ENCODE results near the gene ARHGEF1. TPM values are rescaled to one million over a fixed set of nuclear protein-coding genes. Genes with fewer than 3 reads are reported as not detected.

Gene ARHGEF1
- total and polyA plus RNA-seq, 2 donors (not counting 1 experiment from before 2014, with no cell fraction given) = 646 to 886 TPM

GRCh38 chr19:41861116-41861768 is 21.7 kb upstream of the ARHGEF1 start:
- POLR2A ChIA-PET = interaction anchor here (1.2 to 2.8 kb wide), 5 partner anchors 10 to 97 kb away, joined by 6 to 57 read pairs (median 13); partner anchors contain the start of genes ARHGEF1, CD79A and RABAC1
- Mint-ChIP-seq H3K9me3 (ENCODE audit: insufficient read depth) (no peaks in the 10 kb centered on the region), H3K4me3 (peak overlapping the region; percentile 92), H3K27ac (peak overlapping the region; percentile 91), H3K4me1 (peaks cover 52% of the 10 kb centered on the region), H3K27me3 (no peaks in the 10 kb centered on the region)
- Histone ChIP-seq H2AFZ (ENCODE audit: insufficient read depth, low read depth, low read length, poor library complexity, severe bottlenecking) (peak overlapping the region; percentile 81), H3K27me3 (replicated peaks in 1 of 4; ENCODE audit: control extremely low read depth in 1 of 4, control insufficient read depth in 3 of 4, insufficient read depth in 4 of 4, low read length in 3 of 4) (no peaks in the 10 kb centered on the region), H3K27ac (ENCODE audit: low read length in 2 of 2) (peak overlapping the region; percentile 58 to 94), H4K20me1 (ENCODE audit: control insufficient read depth, insufficient read depth, low read length, poor library complexity, severe bottlenecking) (peaks cover 56% of the 10 kb centered on the region), H3K4me1 (ENCODE audit: control insufficient read depth in 2 of 2, insufficient read depth in 2 of 2, low read length in 2 of 2) (peaks cover 42 to 57% of the 10 kb centered on the region in 2 donors), H3K4me3 (ENCODE audit: control extremely low read depth in 1 of 5, extremely low read depth in 1 of 5, insufficient read depth in 1 of 5, low read depth in 2 of 5, low read length in 4 of 5) (peak overlapping the region; percentile 34 to 96 (median 75)), H3K79me2 (ENCODE audit: control insufficient read depth, insufficient read depth, low read length) (peaks cover 60% of the 10 kb centered on the region), H3K9ac (ENCODE audit: low read length) (peak overlapping the region; percentile 93), H3K9me3 (ENCODE audit: control extremely low read depth in 1 of 3, control insufficient read depth in 2 of 3, insufficient read depth in 1 of 3, low read length in 2 of 3) (no peaks in the 10 kb centered on the region), H3K36me3 (replicated peaks in 1 of 2; ENCODE audit: control extremely low read depth in 1 of 2, control insufficient read depth in 1 of 2, extremely low read depth in 1 of 2, insufficient read depth in 2 of 2, low read length in 1 of 2) (peaks cover 2 to 52% of the 10 kb centered on the region in 2 experiments), H3K4me2 (replicated peaks; ENCODE audit: low read depth, low read length, poor library complexity, severe bottlenecking) (peak overlapping the region; percentile 94)
- intact Hi-C loops (cut with micrococcal nuclease) = no loop called here
- DNase-seq (no peak), ATAC-seq (ENCODE audit: low read depth) (no peak)
- TF ChIP-seq CTCF (IDR thresholded peaks at IDR 0.05) (no peak), EZH2 (IDR thresholded peaks at IDR 0.05; ENCODE audit: borderline replicate concordance, insufficient read depth, low read depth, low read length, poor library complexity, severe bottlenecking) (no peak)
- CTCF ChIA-PET = interaction anchor here (0.6 to 5.9 kb wide), 11 partner anchors 13 to 330 kb away, joined by 3 to 83 read pairs (median 12); partner anchors contain the start of genes ARHGEF1, CD79A and RABAC1
- WGBS (ENCODE audit: insufficient coverage) = 57% methylated on average over 3 of the region's 9 CpGs

- Histone ChIP-seq H3K9ac (ENCODE audit: low read length) (no peak overlapping the region), H3K27me3 (replicated peaks in 1 of 4; ENCODE audit: control extremely low read depth in 1 of 4, control insufficient read depth in 3 of 4, insufficient read depth in 4 of 4, low read length in 3 of 4) (no peaks in the 10 kb centered on the region), H2AFZ (ENCODE audit: insufficient read depth, low read depth, low read length, poor library complexity, severe bottlenecking) (no peak overlapping the region), H3K4me2 (replicated peaks; ENCODE audit: low read depth, low read length, poor library complexity, severe bottlenecking) (peak overlapping the region; percentile 94), H3K79me2 (ENCODE audit: control insufficient read depth, insufficient read depth, low read length) (peaks cover 66% of the 10 kb centered on the region), H3K4me1 (ENCODE audit: control insufficient read depth in 2 of 2, insufficient read depth in 2 of 2, low read length in 2 of 2) (peaks cover 42 to 60% of the 10 kb centered on the region in 2 donors), H4K20me1 (ENCODE audit: control insufficient read depth, insufficient read depth, low read length, poor library complexity, severe bottlenecking) (peaks cover 62% of the 10 kb centered on the region), H3K36me3 (replicated peaks in 1 of 2; ENCODE audit: control extremely low read depth in 1 of 2, control insufficient read depth in 1 of 2, extremely low read depth in 1 of 2, insufficient read depth in 2 of 2, low read length in 1 of 2) (peaks cover 2 to 54% of the 10 kb centered on the region in 2 experiments), H3K4me3 (ENCODE audit: control extremely low read depth in 1 of 5, extremely low read depth in 1 of 5, insufficient read depth in 1 of 5, low read depth in 2 of 5, low read length in 4 of 5) (no peak overlapping the region), H3K27ac (ENCODE audit: low read length in 2 of 2) (peak overlapping the region in 1 of 2 donors; percentile 94), H3K9me3 (ENCODE audit: control extremely low read depth in 1 of 3, control insufficient read depth in 2 of 3, insufficient read depth in 1 of 3, low read length in 2 of 3) (no peaks in the 10 kb centered on the region)
- POLR2A ChIA-PET = interaction anchor here (1.4 to 2.8 kb wide), 3 partner anchors 15 to 83 kb away, joined by 3 to 57 read pairs (median 44); partner anchors contain the start of genes ARHGEF1 and CD79A
- intact Hi-C loops (cut with micrococcal nuclease) = no loop called here
- CTCF ChIA-PET = interaction anchor here (0.8 to 17.0 kb wide), 7 partner anchors 12 to 97 kb away, joined by 3 to 331 read pairs (median 35); partner anchors contain the start of genes CD79A and RABAC1
- TF ChIP-seq EZH2 (IDR thresholded peaks at IDR 0.05; ENCODE audit: borderline replicate concordance, insufficient read depth, low read depth, low read length, poor library complexity, severe bottlenecking) (no peak), CTCF (IDR thresholded peaks at IDR 0.05) (no peak)
- no peak for ATAC-seq (ENCODE audit: low read depth)
- Mint-ChIP-seq H3K4me3 (peak overlapping the region; percentile 92), H3K27ac (peak overlapping the region; percentile 67), H3K4me1 (peaks cover 55% of the 10 kb centered on the region), H3K9me3 (ENCODE audit: insufficient read depth) (no peaks in the 10 kb centered on the region), H3K27me3 (no peaks in the 10 kb centered on the region)
- no peak for DNase-seq
- WGBS (ENCODE audit: insufficient coverage) = 78% methylated on average over 4 of the region's 9 CpGs
Observed at GRCh38 chr19:41861846-41862245, 21.1 kb upstream of the ARHGEF1 start.
